ENCODE results near the gene NTNG2.

DNA sequence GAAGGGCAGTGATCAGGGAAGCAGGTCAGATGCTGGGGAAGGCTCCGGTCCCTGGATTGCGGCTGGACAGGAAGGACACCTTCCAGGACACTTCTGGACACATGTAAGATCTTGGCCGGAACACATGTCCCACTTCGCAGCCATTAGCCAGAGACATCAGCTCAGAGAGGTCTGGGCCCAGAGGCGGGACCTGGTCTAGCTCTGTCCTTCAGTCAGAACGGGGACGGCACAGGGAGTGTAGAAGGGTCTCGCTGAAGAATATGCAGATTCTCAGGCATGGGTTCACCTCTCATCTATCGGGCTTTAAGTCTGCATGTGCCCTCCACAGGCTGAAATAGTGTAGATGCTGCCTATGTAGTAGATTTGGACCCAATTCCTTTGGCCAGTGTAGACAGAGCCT is 73.3 kb downstream of the NTNG2 start:
- TF ChIP-seq, protein P1, sequence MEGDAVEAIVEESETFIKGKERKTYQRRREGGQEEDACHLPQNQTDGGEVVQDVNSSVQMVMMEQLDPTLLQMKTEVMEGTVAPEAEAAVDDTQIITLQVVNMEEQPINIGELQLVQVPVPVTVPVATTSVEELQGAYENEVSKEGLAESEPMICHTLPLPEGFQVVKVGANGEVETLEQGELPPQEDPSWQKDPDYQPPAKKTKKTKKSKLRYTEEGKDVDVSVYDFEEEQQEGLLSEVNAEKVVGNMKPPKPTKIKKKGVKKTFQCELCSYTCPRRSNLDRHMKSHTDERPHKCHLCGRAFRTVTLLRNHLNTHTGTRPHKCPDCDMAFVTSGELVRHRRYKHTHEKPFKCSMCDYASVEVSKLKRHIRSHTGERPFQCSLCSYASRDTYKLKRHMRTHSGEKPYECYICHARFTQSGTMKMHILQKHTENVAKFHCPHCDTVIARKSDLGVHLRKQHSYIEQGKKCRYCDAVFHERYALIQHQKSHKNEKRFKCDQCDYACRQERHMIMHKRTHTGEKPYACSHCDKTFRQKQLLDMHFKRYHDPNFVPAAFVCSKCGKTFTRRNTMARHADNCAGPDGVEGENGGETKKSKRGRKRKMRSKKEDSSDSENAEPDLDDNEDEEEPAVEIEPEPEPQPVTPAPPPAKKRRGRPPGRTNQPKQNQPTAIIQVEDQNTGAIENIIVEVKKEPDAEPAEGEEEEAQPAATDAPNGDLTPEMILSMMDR (IDR thresholded peaks at IDR 0.05) = no peak
- no peak for TF ChIP-seq POLR2A (IDR thresholded peaks at IDR 0.05)
- TF ChIP-seq POLR2AphosphoS5 (IDR thresholded peaks at IDR 0.05) = no peak

Data from stomach (tissue), 4 donors.